Aorta (tissue), 5 donors: ENCODE data around the gene DENND1C. TPM values are rescaled to one million over a fixed set of nuclear protein-coding genes. Genes with fewer than 3 reads are reported as not detected.

ENCODE experiments used
- ATAC-seq: fragments of 200-7000 bp; cut with Tn5 transposase; one replicate; pipeline ENCODE4 v1.9.1; 2022; ENCODE audit warnings: moderate library complexity; ENCODE audit not compliant: low FRiP score
- DNase-seq, 2 donors: peaks; one replicate each; pipeline ENCODE4 v3.0.0-alpha.2; 2020
- H3K27ac ChIP-seq, 2 donors: one replicate each; pipeline ENCODE4 v1.5.1; 2013; ENCODE audit warnings: low read length in 2 of 2, mild to moderate bottlenecking in 2 of 2, moderate library complexity in 2 of 2, control low read depth in 1 of 2, inconsistent platforms in 1 of 2, low read depth in 1 of 2
- H3K27me3 ChIP-seq, 2 donors: one replicate each; pipeline ENCODE4 v1.6.1; 2013; ENCODE audit warnings: control low read depth in 1 of 2, low read length in 1 of 2, mild to moderate bottlenecking in 1 of 2, moderate library complexity in 1 of 2; ENCODE audit not compliant: insufficient read depth in 2 of 2, control insufficient read depth in 1 of 2
- H3K36me3 ChIP-seq, 2 donors: one replicate each; pipeline ENCODE4 v1.6.1; 2013; ENCODE audit warnings: control low read depth in 1 of 2, low read length in 1 of 2, mild to moderate bottlenecking in 1 of 2; ENCODE audit not compliant: insufficient read depth in 2 of 2, control insufficient read depth in 1 of 2
- H3K4me1 ChIP-seq, 2 donors: one replicate each; pipeline ENCODE4 v1.6.1; 2013; ENCODE audit warnings: low read length in 2 of 2, control low read depth in 1 of 2, mild to moderate bottlenecking in 1 of 2, moderate library complexity in 1 of 2; ENCODE audit not compliant: insufficient read depth in 2 of 2, control insufficient read depth in 1 of 2
- H3K4me3 ChIP-seq, 2 donors: one replicate each; pipeline ENCODE4 v1.5.1; 2013; ENCODE audit warnings: low read length in 2 of 2, control low read depth in 1 of 2, mild to moderate bottlenecking in 1 of 2
- H3K9me3 ChIP-seq: one replicate; pipeline ENCODE4 v1.6.1; 2013; ENCODE audit warnings: mild to moderate bottlenecking, low read length; ENCODE audit not compliant: control insufficient read depth
- WGBS, 2 donors: extraction: QIAGEN DNeasy Blood & Tissue Kit; methylation state at CpG; one replicate each; pipeline ENCODE4 v1.1.7; 2013; 5-methylcytosine and 5-hydroxymethylcytosine counted together
- intact Hi-C, 2 donors: fragments of 100-400 bp; cut with DNase I; formaldehyde crosslinking; loops; one replicate each; pipeline versions ENCODE4 v1.14.2 to v1.15.0; 2022
- polyA plus RNA-seq, 2 donors: library from polyadenylated mRNA; stranded (reverse); fragments of 200-250 nt; gene quantifications; one replicate each; pipeline ENCODE4 v1.2.3, GENCODE V29; 2013
- total RNA-seq, 2 donors: library from RNA; stranded (reverse); fragmentation: NEBNext Ultra II Directional; extraction: Animal tissue kit (Norgen Biotek cat#: 25700); gene quantifications; one replicate each; pipeline ENCODE4 v1.2.1, GENCODE V29; 2021
- donor health status: healthy with polysubstance abuse.
- donor health status: Bipolar disorder and iron deficiency.
- donor health status: DM: no; HTN: no; CAD: no.
- donor health status: DM: no; HTN: no; CAD: no.
- donor health status: DM: yes; HTN: yes; CAD: no.

Gene DENND1C
- total and polyA plus RNA-seq, 4 donors = 0.20 to 7.6 (median 2.9) TPM

DNA sequence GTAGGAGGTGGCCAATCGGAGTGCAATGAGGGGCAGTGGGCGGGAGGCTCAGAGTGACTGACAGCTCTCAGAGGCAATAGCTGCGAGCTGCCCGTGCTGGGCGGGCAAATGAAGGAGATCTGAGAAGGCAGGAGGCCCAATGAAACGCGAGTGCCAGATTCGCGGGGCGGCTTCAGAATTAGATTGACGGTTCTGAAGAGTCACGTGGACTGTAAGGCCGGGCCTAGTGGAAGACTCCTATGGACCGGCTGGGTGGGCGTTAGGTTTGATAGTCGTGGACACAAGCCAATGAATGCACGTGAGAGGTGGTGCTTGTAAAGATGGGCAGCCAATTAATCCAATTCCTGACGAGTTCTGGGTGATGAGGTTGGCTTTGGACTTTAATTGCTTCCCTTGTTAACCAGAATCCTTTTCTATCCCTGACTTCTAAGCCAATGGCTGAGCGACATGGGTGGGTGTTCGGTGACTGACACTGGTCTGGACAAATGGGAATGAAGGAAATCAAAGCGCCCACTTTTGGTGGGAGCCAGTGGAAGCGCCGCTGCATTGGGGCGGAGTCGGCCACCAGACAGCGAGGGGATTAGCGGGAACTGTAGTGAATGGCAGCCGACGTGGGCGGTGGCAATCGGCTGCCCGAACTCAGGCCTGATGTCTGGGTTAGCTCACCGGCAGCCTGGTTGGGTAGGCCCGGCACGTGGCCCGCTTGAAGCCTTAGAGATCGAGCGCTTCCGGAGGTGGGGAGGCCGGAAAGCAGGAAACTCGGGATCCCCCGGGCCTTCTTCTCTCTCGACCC is 56.5 kb downstream of the DENND1C start:
- intact Hi-C loops = loop anchor here (1.0 to 2.0 kb wide), 3 partner anchors 32 to 52 kb away; partner anchors contain the start of genes ALKBH7 (in 1 of the 2), GTF2F1 (in 1 of the 2) and SLC25A23 (in 1 of the 2)
- WGBS, 2 donors = 5 to 6% methylated on average over 43 of the region's 43 CpGs
- H3K4me1 ChIP-seq = no peaks in the 10 kb centered on the region
- ATAC-seq (peak; percentile 97), DNase-seq (peak; percentile 99 to 100)
- H3K36me3 ChIP-seq = no peaks in the 10 kb centered on the region
- no peaks in the 10 kb centered on the region for H3K9me3 ChIP-seq
- H3K4me3 ChIP-seq = no peak overlapping the region
- H3K27ac ChIP-seq = peak overlapping the region in 1 of 2 donors; percentile 34
- H3K27me3 ChIP-seq = no peaks in the 10 kb centered on the region

DNA sequence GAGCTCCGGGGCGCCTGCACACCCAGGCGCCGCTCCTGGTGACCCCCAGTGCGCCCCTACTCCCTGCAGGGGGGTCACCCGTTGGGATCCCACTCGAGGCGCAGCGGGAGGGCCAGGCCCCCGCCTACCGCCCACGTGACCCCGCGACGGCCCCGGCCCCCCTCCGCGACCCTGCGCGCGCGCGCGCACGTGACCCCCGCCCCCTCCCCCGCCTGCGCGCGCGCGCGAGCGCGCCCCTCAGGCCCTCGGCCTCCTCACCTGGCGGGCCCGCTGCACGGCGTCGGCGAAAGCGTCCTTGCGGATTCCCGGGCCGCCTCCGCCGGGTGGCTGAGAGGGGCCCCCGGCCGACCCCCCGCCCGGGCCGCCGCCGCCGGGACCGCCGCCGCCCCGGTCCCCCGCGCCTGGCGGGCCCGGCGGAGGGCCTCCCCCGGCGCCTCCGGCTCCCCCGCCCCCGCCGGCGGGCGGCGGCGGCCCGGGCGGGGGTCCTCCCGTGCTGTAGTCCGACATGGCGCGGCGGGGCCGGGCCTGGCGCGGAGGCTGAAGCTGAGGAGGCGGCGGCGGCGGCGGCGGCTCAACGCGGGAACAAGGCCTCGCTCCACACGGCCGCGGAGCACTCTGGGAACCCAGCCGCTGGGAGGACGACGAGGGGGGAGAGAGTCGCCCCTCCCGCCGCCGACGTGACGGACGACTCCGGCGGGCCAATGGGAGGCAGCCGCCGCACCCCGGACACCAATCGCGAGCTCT is 57.2 kb downstream of the DENND1C start, which contains the start of gene KHSRP:
KHSRP (minus strand) TSS at position 617 of the 744 bp plus-strand sequence; CDS start at position 507, 110 bp downstream.
- Histone ChIP-seq H3K4me3 (peak within 1 kb of the TSS; percentile 87 to 94), H3K27me3 (no peaks in the 10 kb centered on the region), H3K27ac (peak within 1 kb of the TSS; percentile 34 to 53), H3K9me3 (no peaks in the 10 kb centered on the region), H3K36me3 (no peaks in the 10 kb centered on the region), H3K4me1 (no peaks in the 10 kb centered on the region)
- ATAC-seq (no peak), DNase-seq (peak in 1 of 2 donors; percentile 79)
- WGBS, 2 donors = 0 to 1% methylated on average over 61 to 114 of the region's 114 CpGs
- intact Hi-C loops = loop anchor here (2.0 kb wide), 2 partner anchors 34 to 52 kb away; partner anchors contain the start of genes ALKBH7 (in 1 of the 2) and SLC25A23 (in 1 of the 2)

DNA sequence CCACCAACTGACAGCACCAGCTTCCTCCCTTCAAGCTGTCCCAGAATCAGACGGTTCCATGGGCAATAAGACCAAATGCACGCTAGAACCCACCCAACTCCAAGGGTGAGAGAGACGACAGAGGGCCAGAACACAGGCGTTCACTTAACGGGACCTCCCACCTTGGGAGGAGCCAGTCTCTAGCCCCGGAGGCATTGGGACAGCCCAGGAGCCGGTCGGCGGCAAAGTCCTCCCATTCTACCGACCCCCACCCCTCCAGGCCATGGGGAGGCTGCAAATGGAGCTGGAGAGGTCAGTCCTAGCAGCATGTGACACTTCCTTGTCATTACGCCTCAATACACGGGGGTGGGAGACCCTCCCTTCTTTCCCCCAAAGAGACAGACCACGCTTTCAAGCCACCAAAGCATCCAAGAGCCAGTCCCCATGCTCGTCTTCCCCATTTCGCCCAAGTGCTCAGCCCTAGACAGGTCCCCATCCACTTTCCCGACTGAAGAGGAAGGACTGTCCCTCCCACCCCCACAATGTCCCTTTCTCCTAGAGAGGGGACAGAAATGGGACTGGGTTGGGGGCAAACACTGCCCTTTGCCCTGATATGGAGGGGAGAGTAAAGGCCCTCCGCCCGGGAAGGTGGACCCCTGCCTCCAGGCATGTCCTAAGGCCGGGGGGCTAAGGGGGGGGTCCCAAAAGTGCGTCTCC is 57.9 kb downstream of the DENND1C start:
- no peaks in the 10 kb centered on the region for H3K4me1 ChIP-seq
- H3K36me3 ChIP-seq = peaks cover 0 to 3% of the 10 kb centered on the region in 2 donors
- no peaks in the 10 kb centered on the region for H3K9me3 ChIP-seq
- intact Hi-C loops = loop anchor here (2.0 kb wide), 2 partner anchors 35 to 51 kb away; partner anchors contain the start of genes ALKBH7 (in 1 of the 2) and SLC25A23 (in 1 of the 2)
- no peaks in the 10 kb centered on the region for H3K27me3 ChIP-seq
- peak; percentile 67 to 81 for DNase-seq
- H3K4me3 ChIP-seq = peak overlapping the region; percentile 87 to 94
- no peak for ATAC-seq
- 0 to 2% methylated on average over 20 of the region's 20 CpGs for WGBS, 2 donors
- no peak overlapping the region for H3K27ac ChIP-seq

GRCh38 chr19:6421075-6422014 is 60.2 kb downstream of the DENND1C start:
- WGBS, 2 donors = 63 to 67% methylated on average over 19 to 20 of the region's 20 CpGs
- Histone ChIP-seq H3K36me3 (peaks cover 0 to 11% of the 10 kb centered on the region in 2 donors), H3K27me3 (no peaks in the 10 kb centered on the region), H3K9me3 (no peaks in the 10 kb centered on the region), H3K4me1 (no peaks in the 10 kb centered on the region), H3K27ac (no peak overlapping the region), H3K4me3 (no peak overlapping the region)
- intact Hi-C loops = no loop called here
- ATAC-seq (no peak), DNase-seq (no peak)

DNA sequence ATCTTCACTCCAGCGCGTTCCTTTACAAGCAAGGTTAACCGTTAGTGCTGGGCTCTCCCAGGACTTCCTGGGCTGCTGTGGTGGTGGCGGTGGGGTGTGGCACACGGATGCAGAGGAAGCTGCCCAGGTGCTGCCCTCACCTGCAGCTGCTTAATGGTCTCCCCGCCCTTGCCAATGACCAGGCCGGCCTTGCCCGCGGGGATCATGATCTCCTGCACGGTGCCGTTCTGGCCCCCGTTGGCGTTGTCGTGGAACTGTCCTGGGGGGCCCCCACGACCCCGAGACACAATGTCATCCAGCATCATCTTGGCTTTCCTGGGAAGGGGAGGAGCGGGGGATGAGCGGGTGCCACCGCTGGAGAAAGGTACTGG is 63.0 kb downstream of the DENND1C start:
- intact Hi-C loops = no loop called here
- no peak for DNase-seq
- Histone ChIP-seq H3K27ac (no peak overlapping the region), H3K9me3 (no peaks in the 10 kb centered on the region), H3K4me3 (no peak overlapping the region), H3K27me3 (no peaks in the 10 kb centered on the region), H3K36me3 (peaks cover 0 to 21% of the 10 kb centered on the region in 2 donors), H3K4me1 (no peaks in the 10 kb centered on the region)
- ATAC-seq = no peak
- 90 to 91% methylated on average over 19 of the region's 19 CpGs for WGBS, 2 donors

GRCh38 chr19:6417713-6418561 is 63.6 kb downstream of the DENND1C start:
- Histone ChIP-seq H3K4me1 (no peaks in the 10 kb centered on the region), H3K4me3 (no peak overlapping the region), H3K9me3 (no peaks in the 10 kb centered on the region), H3K36me3 (peaks cover 0 to 21% of the 10 kb centered on the region in 2 donors), H3K27me3 (no peaks in the 10 kb centered on the region), H3K27ac (no peak overlapping the region)
- 70 to 75% methylated on average over 25 to 33 of the region's 33 CpGs for WGBS, 2 donors
- no peak for DNase-seq
- intact Hi-C loops = no loop called here
- no peak for ATAC-seq
